Measurements from ENCODE around the gene ZFP36. TPM values are rescaled to one million over a fixed set of nuclear protein-coding genes. Genes with fewer than 3 reads are reported as not detected.

Gene ZFP36
- total RNA-seq, 2 experiments from 2014 or later = 1,278 to 1,362 TPM

DNA sequence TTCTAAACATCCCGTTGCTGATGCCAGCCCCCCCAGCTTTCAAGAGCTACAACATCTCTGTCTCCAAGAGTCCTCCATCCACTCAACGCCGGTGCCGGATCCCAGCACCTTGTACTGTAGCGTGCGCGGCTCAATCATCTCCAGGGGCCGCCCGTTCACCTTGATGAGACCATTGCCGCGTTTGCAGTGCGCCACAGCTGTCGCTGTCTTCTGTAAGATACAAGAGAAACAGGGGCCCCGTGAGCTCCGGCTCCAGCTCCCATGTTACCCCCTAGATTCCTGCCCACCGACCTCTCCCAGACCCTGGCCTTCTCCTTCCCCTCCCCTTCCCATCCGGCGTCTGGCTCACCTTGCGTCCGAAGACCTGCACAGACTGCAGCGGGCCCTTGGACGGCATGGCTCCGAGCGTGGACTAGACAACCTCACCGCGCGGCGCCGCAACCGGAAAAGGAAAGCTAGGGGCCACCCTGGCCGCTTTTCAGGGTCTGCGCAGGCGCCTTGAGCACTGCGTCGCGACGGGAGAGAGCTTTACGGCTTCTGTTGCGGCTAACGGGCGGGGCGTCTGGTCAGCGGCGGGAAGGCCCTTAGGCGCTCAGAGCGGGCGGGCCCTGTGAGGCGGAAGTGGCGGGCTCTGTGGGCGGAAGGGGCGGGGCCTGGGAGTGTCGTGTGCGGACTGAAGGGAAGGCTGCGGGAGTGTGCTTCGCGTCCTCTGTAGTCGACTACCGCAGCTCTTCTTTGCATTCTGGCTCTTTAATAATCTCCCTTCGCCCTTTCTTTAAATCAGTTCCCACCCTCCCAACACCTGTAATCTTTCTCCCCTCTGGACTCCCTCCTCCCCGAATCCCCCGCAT, 29.1 kb downstream of the ZFP36 start, which contains the start of gene RPS16:
Gene RPS16, minus strand, starts transcription at position 451 of the 851 bp plus-strand sequence. Its CDS starts 54 bp downstream, at position 397.
- peak within 1 kb of the TSS; percentile 96 for H3K4me3 ChIP-seq (ENCODE audit: low read length)
- Mint-ChIP-seq H3K36me3 (ENCODE audit: low read depth) (peaks cover 51% of the 10 kb centered on the region), H3K4me1 (ENCODE audit: low read depth) (peaks cover 54% of the 10 kb centered on the region), H3K4me3 (peak within 1 kb of the TSS; percentile 99), H3K27ac (peak within 1 kb of the TSS; percentile 93), H3K27me3 (no peaks in the 10 kb centered on the region), H3K9me3 (no peaks in the 10 kb centered on the region)
- TF ChIP-seq, protein P1, sequence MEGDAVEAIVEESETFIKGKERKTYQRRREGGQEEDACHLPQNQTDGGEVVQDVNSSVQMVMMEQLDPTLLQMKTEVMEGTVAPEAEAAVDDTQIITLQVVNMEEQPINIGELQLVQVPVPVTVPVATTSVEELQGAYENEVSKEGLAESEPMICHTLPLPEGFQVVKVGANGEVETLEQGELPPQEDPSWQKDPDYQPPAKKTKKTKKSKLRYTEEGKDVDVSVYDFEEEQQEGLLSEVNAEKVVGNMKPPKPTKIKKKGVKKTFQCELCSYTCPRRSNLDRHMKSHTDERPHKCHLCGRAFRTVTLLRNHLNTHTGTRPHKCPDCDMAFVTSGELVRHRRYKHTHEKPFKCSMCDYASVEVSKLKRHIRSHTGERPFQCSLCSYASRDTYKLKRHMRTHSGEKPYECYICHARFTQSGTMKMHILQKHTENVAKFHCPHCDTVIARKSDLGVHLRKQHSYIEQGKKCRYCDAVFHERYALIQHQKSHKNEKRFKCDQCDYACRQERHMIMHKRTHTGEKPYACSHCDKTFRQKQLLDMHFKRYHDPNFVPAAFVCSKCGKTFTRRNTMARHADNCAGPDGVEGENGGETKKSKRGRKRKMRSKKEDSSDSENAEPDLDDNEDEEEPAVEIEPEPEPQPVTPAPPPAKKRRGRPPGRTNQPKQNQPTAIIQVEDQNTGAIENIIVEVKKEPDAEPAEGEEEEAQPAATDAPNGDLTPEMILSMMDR (IDR thresholded peaks at IDR 0.05) = no peak
- ChIA-PET CTCF (interaction anchor here (0.7 to 1.9 kb wide), 8 partner anchors 10 to 67 kb away, joined by 3 to 14 read pairs (median 5); partner anchors contain the start of genes MED29, PAF1, PLEKHG2 and SUPT5H), POLR2A (interaction anchor here (0.6 to 5.9 kb wide), 41 partner anchors 9 to 1928 kb away, joined by 3 to 163 read pairs (median 5); partner anchors contain the start of genes AKT2, B9D2, C19orf47 and DYRK1B)
- peak; percentile 86 for ATAC-seq (ENCODE audit: poor library complexity)
- H3K27me3 ChIP-seq (ENCODE audit: control insufficient read depth in 1 of 2, insufficient read depth in 2 of 2, low read length in 2 of 2) = no peaks in the 10 kb centered on the region
- peaks cover 33% of the 10 kb centered on the region for H3K36me3 ChIP-seq (ENCODE audit: insufficient read depth, low read length)
- intact Hi-C loops (cut with DNase I, micrococcal nuclease) = loop anchor here (1.0 to 5.0 kb wide), 9 partner anchors 10 to 397 kb away; partner anchors contain the start of genes MED29 (in 2 of the 2), PAF1 (in 2 of the 2), PLEKHG2 (in 2 of the 2) and SUPT5H (in 2 of the 2)
- DNase-seq = peak; percentile 97 to 99 (median 99)
- H3K9me3 ChIP-seq (ENCODE audit: control insufficient read depth in 1 of 2, insufficient read depth in 1 of 2, low read length in 2 of 2) = no peaks in the 10 kb centered on the region
- H3K4me1 ChIP-seq (ENCODE audit: insufficient read depth, low read length) = peaks cover 55% of the 10 kb centered on the region
- H3K27ac ChIP-seq (ENCODE audit: low read depth in 1 of 2, low read length in 2 of 2) = peak within 1 kb of the TSS; percentile 87 to 90

DNA sequence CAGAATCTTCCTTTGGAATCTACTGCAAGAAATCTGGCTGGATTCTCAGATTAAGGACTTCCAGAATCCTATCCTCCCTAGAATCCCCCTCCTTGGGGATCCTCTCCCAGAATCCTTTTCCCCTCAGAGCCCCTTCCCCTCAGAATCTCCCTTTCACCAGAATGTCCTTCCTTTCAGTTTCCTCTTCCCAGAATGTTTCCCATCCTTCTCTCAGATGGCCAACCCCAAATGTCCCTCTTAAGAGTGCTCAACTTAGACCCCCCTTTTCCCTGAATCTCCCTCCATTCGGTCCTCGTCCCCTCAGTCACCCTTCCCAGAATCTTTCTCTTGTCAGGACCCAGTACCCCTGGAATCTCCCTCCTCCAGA, 29.7 kb downstream of the ZFP36 start:
- peaks cover 33% of the 10 kb centered on the region for H3K36me3 ChIP-seq (ENCODE audit: insufficient read depth, low read length)
- ChIA-PET CTCF (interaction anchor here (1.2 to 1.9 kb wide), 6 partner anchors 9 to 66 kb away, joined by 3 to 14 read pairs (median 6); partner anchors contain the start of genes MED29, PAF1, PLEKHG2 and SUPT5H), POLR2A (interaction anchor here (0.6 to 5.9 kb wide), 36 partner anchors 9 to 1928 kb away, joined by 3 to 163 read pairs (median 8); partner anchors contain the start of genes B9D2, C19orf47, DYRK1B and EID2)
- no peaks in the 10 kb centered on the region for H3K27me3 ChIP-seq (ENCODE audit: control insufficient read depth in 1 of 2, insufficient read depth in 2 of 2, low read length in 2 of 2)
- Mint-ChIP-seq H3K4me1 (ENCODE audit: low read depth) (peaks cover 48% of the 10 kb centered on the region), H3K27ac (peak overlapping the region; percentile 93), H3K36me3 (ENCODE audit: low read depth) (peaks cover 45% of the 10 kb centered on the region), H3K27me3 (no peaks in the 10 kb centered on the region), H3K9me3 (no peaks in the 10 kb centered on the region), H3K4me3 (peak overlapping the region; percentile 99)
- H3K9me3 ChIP-seq (ENCODE audit: control insufficient read depth in 1 of 2, insufficient read depth in 1 of 2, low read length in 2 of 2) = no peaks in the 10 kb centered on the region
- DNase-seq (peak in 1 of 14 experiments; percentile 42), ATAC-seq (ENCODE audit: poor library complexity) (no peak)
- H3K4me3 ChIP-seq (ENCODE audit: low read length) = peak overlapping the region; percentile 96
- peaks cover 49% of the 10 kb centered on the region for H3K4me1 ChIP-seq (ENCODE audit: insufficient read depth, low read length)
- H3K27ac ChIP-seq (ENCODE audit: low read depth in 1 of 2, low read length in 2 of 2) = peak overlapping the region; percentile 87 to 90
- TF ChIP-seq, protein P1 (IDR thresholded peaks at IDR 0.05) = no peak
- intact Hi-C loops (cut with DNase I, micrococcal nuclease) = loop anchor here (1.0 to 5.0 kb wide), 8 partner anchors 9 to 396 kb away; partner anchors contain the start of genes SUPT5H (in 2 of the 2), DYRK1B (in 1 of the 2), EID2B (in 1 of the 2) and MED29 (in 1 of the 2)

DNA sequence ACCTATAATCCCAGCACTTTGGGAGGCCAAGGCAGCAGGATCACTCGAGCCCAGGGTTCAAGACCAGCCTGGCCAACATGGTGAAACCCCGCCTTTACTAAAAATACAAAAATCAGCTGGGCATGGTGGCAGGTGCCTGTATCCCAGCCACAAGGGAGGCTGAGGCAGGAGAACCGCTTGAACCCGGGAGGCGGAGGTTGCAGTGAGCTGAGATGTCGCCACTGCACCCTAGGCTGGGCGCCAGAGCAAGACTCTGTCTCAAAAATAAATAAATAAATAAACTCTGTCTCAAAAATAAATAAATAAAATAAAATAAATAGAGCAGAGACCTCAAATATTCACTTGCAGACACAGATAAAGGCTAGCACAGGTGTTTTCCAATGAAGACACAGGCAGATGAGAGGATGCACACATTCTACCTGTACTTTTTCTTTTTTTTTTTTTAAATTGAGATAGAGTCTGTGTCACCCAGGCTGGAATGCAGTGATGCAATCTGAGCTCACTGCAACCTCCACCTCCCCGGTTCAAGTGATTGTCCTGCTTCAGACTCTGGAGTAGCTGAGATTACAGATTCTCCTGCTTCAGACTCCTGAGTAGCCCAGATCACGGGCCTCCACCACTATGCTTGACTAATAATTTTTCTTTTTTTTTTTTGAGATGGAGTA, 31.8 kb downstream of the ZFP36 start:
- Histone ChIP-seq H3K4me3 (ENCODE audit: low read length) (no peak overlapping the region), H3K27me3 (ENCODE audit: control insufficient read depth in 1 of 2, insufficient read depth in 2 of 2, low read length in 2 of 2) (no peaks in the 10 kb centered on the region), H3K36me3 (ENCODE audit: insufficient read depth, low read length) (peaks cover 17% of the 10 kb centered on the region), H3K9me3 (ENCODE audit: control insufficient read depth in 1 of 2, insufficient read depth in 1 of 2, low read length in 2 of 2) (no peaks in the 10 kb centered on the region), H3K27ac (ENCODE audit: low read depth in 1 of 2, low read length in 2 of 2) (no peak overlapping the region), H3K4me1 (ENCODE audit: insufficient read depth, low read length) (peaks cover 35% of the 10 kb centered on the region)
- H3K36me3 Mint-ChIP-seq (ENCODE audit: low read depth) = peaks cover 29% of the 10 kb centered on the region
- ChIA-PET CTCF (interaction anchor here (0.5 kb wide), 1 partner anchor 17 kb away, joined by 3 read pairs; no protein-coding TSS in a partner anchor), POLR2A (no interaction called here)
- H3K4me3 Mint-ChIP-seq = peak overlapping the region; percentile 48
- no peak overlapping the region for H3K27ac Mint-ChIP-seq
- intact Hi-C loops (cut with DNase I, micrococcal nuclease) = loop anchor here in 1 of 2 experiments (5.0 kb wide), 2 partner anchors 96 to 394 kb away; partner anchors contain the start of genes DYRK1B and SAMD4B
- H3K4me1 Mint-ChIP-seq (ENCODE audit: low read depth) = peaks cover 40% of the 10 kb centered on the region
- TF ChIP-seq, protein P1 (IDR thresholded peaks at IDR 0.05) = no peak
- H3K9me3 Mint-ChIP-seq = no peaks in the 10 kb centered on the region
- ATAC-seq (ENCODE audit: poor library complexity) (no peak), DNase-seq (no peak)
- no peaks in the 10 kb centered on the region for H3K27me3 Mint-ChIP-seq
